Measurements from ENCODE around the gene NPIPB8.
"Not testable (repeated sequence)": the region's sequence is repeated elsewhere in the genome, so short reads cannot be mapped to it uniquely, and the experiment has no call there.

The NPIPB8 gene

DNA sequence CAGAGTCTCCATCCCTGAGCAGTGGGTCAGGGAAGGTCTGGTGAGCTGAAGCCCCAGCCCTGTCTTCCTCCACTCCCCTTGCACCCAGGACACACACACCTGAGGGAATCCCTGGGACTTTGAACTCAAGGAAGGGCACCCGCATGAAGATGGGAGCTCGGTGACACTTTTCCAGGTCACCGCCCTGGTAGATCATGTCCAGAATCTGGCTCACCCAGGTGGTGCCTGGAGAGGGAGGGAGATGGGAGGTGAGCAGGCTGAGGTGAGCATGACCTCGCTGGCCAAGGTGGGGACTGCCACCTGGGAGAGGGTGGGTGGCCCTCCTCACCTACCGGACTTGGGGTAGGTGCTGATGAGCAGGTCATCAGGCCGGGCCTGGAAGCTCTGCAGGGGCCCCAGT, 42.4 kb upstream of the NPIPB8 start:
- H3K9me3 ChIP-seq (ENCODE audit: control extremely low read depth in 1 of 5, control insufficient read depth in 4 of 5, insufficient read depth in 2 of 5, low read depth in 1 of 5, low read length in 4 of 5); DNase-seq; H3K27me3 ChIP-seq (replicated peaks in 2 of 5; ENCODE audit: control insufficient read depth in 4 of 5, insufficient read depth in 5 of 5, low read length in 4 of 5); H3K4me3 ChIP-seq (ENCODE audit: control insufficient read depth in 1 of 7, extremely low read depth in 1 of 7, insufficient read depth in 4 of 7, low read depth in 2 of 7, low read length in 6 of 7); POLR2A ChIA-PET; H3K27ac ChIP-seq (ENCODE audit: insufficient read depth in 1 of 2, low read depth in 1 of 2, low read length in 2 of 2, poor library complexity in 1 of 2, severe bottlenecking in 2 of 2): not testable (repeated sequence)
- Histone ChIP-seq H3K36me3 (ENCODE audit: control insufficient read depth in 4 of 4, insufficient read depth in 4 of 4, low read length in 3 of 4) (peaks cover 0 to 16% (median 9%) of the 10 kb centered on the region in 4 experiments), H3K4me1 (ENCODE audit: control extremely low read depth in 1 of 4, control insufficient read depth in 4 of 4, insufficient read depth in 4 of 4, low read length in 3 of 4) (peaks cover 0 to 22% (median 18%) of the 10 kb centered on the region in 4 experiments)
- CTCF ChIA-PET: interaction anchor here (1.7 to 1.8 kb wide), 2 partner anchors 9 to 22 kb away, joined by 4 to 5 read pairs; no protein-coding TSS in a partner anchor
- 100% methylated on average over 3 of the region's 6 CpGs for WGBS (ENCODE audit: insufficient coverage)

DNA sequence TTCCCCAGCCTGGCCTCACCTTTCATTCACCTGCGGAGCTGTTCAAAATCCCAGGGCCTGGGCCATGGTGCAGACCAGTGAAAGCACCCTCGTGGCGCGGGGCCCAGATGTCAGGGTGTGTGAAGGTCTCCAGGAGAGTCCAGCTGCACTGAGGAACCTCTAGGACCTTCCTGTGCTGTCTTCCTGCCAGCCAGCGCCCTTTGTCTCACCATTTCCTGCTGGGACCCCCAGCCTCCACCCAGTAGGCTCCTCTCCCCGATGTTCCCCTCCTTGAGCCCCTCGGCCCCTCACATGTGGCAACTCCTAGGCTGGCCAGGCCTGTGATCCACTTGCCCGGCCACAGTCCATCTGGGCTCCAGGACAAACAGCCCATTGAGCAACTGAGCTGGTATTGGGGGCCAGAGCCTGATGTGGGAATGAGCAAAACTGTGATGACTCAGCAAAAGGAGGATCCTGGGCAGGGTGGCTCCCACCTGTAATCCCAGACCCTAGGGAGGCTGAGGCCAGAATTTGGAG, 41.7 kb upstream of the NPIPB8 start:
- no peak overlapping the region for H3K4me3 ChIP-seq (ENCODE audit: control insufficient read depth in 1 of 7, extremely low read depth in 1 of 7, insufficient read depth in 4 of 7, low read depth in 2 of 7, low read length in 6 of 7)
- peak overlapping the region in 1 of 2 experiments; percentile 43 for H3K27ac ChIP-seq (ENCODE audit: insufficient read depth in 1 of 2, low read depth in 1 of 2, low read length in 2 of 2, poor library complexity in 1 of 2, severe bottlenecking in 2 of 2)
- H3K9me3 ChIP-seq (ENCODE audit: control extremely low read depth in 1 of 5, control insufficient read depth in 4 of 5, insufficient read depth in 2 of 5, low read depth in 1 of 5, low read length in 4 of 5): no peaks in the 10 kb centered on the region
- ChIA-PET CTCF (interaction anchor here (1.7 kb wide), 1 partner anchor 8 kb away, joined by 4 read pairs; no protein-coding TSS in a partner anchor), POLR2A (no interaction called here)
- H3K36me3 ChIP-seq (ENCODE audit: control insufficient read depth in 4 of 4, insufficient read depth in 4 of 4, low read length in 3 of 4): peaks cover 0 to 9% (median 4%) of the 10 kb centered on the region in 4 experiments
- H3K4me1 ChIP-seq (ENCODE audit: control extremely low read depth in 1 of 4, control insufficient read depth in 4 of 4, insufficient read depth in 4 of 4, low read length in 3 of 4): peaks cover 0 to 22% (median 18%) of the 10 kb centered on the region in 4 experiments
- no peaks in the 10 kb centered on the region for H3K27me3 ChIP-seq (replicated peaks in 2 of 5; ENCODE audit: control insufficient read depth in 4 of 5, insufficient read depth in 5 of 5, low read length in 4 of 5)
- 92% methylated on average over 2 of the region's 8 CpGs for WGBS (ENCODE audit: insufficient coverage)
- no peak for DNase-seq

DNA sequence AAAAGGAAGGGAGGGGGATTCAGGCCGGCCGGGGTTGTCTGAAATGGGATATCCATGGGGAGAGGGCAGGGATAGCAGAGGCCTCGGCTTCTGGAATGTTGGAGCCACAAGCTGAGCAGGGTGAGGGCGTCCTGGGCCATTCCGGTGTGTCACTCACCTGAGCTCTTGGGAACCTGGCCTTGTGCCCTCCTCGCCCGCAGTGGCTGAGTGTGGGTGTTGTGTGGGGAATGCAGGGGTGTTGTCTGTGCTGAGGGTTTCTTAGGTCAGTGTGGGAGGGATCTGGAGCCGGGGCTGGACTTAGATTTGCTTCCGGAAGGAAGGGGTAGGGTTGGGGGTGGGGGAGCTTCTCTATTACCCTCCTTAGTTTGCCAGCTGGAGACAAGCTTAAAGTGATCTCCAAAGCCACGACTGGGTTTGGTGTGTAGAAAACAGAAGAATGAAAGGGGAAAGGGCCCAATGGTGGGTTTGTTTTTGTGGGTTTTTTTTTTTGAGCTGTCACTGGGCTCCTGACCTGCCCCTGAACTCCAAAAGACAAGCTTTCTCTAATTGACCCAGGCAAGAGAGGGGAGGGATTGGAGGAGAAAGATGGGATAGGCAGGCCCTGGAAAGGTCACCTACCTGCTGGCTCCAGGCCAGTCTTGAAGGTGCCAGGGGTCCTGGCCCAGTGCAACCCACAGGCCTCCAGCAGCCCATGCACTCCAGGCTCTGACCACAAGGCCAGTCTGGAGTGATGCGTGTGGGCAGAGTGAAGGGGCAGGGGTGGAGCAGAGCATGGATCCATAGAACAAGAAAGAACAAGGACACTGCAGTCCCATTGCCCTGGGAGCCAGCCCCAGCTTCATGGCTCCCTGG, 40.8 kb upstream of the NPIPB8 start, which contains the start of gene SULT1A2:
Gene SULT1A2 (minus strand): TSS at position 211 of the 852 bp plus-strand sequence. CDS start 1,120 bp downstream, outside the sequence.
- POLR2A ChIA-PET: no interaction called here
- 67% methylated on average over 9 of the region's 11 CpGs for WGBS (ENCODE audit: insufficient coverage)
- Histone ChIP-seq H3K36me3 (ENCODE audit: control insufficient read depth in 4 of 4, insufficient read depth in 4 of 4, low read length in 3 of 4) (peaks cover 0 to 3% (median 2%) of the 10 kb centered on the region in 4 experiments), H3K27me3 (replicated peaks in 2 of 5; ENCODE audit: control insufficient read depth in 4 of 5, insufficient read depth in 5 of 5, low read length in 4 of 5) (no peaks in the 10 kb centered on the region), H3K4me1 (ENCODE audit: control extremely low read depth in 1 of 4, control insufficient read depth in 4 of 4, insufficient read depth in 4 of 4, low read length in 3 of 4) (peaks cover 0 to 22% (median 18%) of the 10 kb centered on the region in 4 experiments), H3K27ac (ENCODE audit: insufficient read depth in 1 of 2, low read depth in 1 of 2, low read length in 2 of 2, poor library complexity in 1 of 2, severe bottlenecking in 2 of 2) (peak within 1 kb of the TSS in 1 of 2 experiments; percentile 43), H3K9me3 (ENCODE audit: control extremely low read depth in 1 of 5, control insufficient read depth in 4 of 5, insufficient read depth in 2 of 5, low read depth in 1 of 5, low read length in 4 of 5) (no peaks in the 10 kb centered on the region), H3K4me3 (ENCODE audit: control insufficient read depth in 1 of 7, extremely low read depth in 1 of 7, insufficient read depth in 4 of 7, low read depth in 2 of 7, low read length in 6 of 7) (peak within 1 kb of the TSS in 2 of 7 experiments; percentile 14 to 38)
- DNase-seq: peak in 2 of 3 donors; percentile 25 to 44
- CTCF ChIA-PET: interaction anchor here (0.8 to 1.5 kb wide), 4 partner anchors 13 to 27 kb away, joined by 3 to 8 read pairs (median 4); partner anchors contain the start of gene SULT1A1

DNA sequence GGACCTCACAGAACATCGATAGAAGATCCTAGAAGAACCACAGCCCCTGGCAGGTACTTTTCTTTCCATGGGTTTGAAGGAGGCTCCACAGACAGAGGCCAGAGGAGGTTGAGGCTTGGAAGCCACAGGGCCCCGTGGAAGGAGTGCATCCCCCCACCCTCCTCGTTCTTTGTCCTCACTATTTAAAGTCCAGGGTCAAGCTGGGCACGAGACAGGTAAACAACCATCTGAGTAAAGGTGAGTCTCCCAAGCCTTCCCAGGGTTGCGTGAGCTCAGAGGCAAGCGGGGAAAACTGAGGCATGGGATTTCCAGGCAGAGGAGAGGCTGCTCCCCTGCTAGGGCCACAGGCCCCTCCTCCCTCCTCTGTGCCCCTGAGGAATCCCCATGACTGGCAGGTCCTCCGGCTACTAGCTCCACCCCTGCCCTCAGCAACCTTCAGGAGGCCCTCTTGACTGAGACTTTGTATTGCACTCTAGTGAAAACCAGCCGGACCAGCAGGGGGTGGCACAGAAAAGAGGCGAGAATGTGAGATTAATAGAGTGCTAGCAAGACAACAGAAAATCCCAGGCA, 40.1 kb upstream of the NPIPB8 start:
- ChIA-PET POLR2A (no interaction called here), CTCF (interaction anchor here (0.8 to 1.5 kb wide), 4 partner anchors 12 to 26 kb away, joined by 3 to 8 read pairs (median 4); partner anchors contain the start of gene SULT1A1)
- Histone ChIP-seq H3K27ac (ENCODE audit: insufficient read depth in 1 of 2, low read depth in 1 of 2, low read length in 2 of 2, poor library complexity in 1 of 2, severe bottlenecking in 2 of 2) (no peak overlapping the region), H3K4me1 (ENCODE audit: control extremely low read depth in 1 of 4, control insufficient read depth in 4 of 4, insufficient read depth in 4 of 4, low read length in 3 of 4) (peaks cover 0 to 22% (median 18%) of the 10 kb centered on the region in 4 experiments), H3K4me3 (ENCODE audit: control insufficient read depth in 1 of 7, extremely low read depth in 1 of 7, insufficient read depth in 4 of 7, low read depth in 2 of 7, low read length in 6 of 7) (peak overlapping the region in 1 of 7 experiments; percentile 14), H3K27me3 (replicated peaks in 2 of 5; ENCODE audit: control insufficient read depth in 4 of 5, insufficient read depth in 5 of 5, low read length in 4 of 5) (no peaks in the 10 kb centered on the region), H3K9me3 (ENCODE audit: control extremely low read depth in 1 of 5, control insufficient read depth in 4 of 5, insufficient read depth in 2 of 5, low read depth in 1 of 5, low read length in 4 of 5) (no peaks in the 10 kb centered on the region), H3K36me3 (ENCODE audit: control insufficient read depth in 4 of 4, insufficient read depth in 4 of 4, low read length in 3 of 4) (no peaks in the 10 kb centered on the region)
- WGBS (ENCODE audit: insufficient coverage): 74% methylated on average over 8 of the region's 9 CpGs
- DNase-seq: peak; percentile 36 to 77 (median 59)

DNA sequence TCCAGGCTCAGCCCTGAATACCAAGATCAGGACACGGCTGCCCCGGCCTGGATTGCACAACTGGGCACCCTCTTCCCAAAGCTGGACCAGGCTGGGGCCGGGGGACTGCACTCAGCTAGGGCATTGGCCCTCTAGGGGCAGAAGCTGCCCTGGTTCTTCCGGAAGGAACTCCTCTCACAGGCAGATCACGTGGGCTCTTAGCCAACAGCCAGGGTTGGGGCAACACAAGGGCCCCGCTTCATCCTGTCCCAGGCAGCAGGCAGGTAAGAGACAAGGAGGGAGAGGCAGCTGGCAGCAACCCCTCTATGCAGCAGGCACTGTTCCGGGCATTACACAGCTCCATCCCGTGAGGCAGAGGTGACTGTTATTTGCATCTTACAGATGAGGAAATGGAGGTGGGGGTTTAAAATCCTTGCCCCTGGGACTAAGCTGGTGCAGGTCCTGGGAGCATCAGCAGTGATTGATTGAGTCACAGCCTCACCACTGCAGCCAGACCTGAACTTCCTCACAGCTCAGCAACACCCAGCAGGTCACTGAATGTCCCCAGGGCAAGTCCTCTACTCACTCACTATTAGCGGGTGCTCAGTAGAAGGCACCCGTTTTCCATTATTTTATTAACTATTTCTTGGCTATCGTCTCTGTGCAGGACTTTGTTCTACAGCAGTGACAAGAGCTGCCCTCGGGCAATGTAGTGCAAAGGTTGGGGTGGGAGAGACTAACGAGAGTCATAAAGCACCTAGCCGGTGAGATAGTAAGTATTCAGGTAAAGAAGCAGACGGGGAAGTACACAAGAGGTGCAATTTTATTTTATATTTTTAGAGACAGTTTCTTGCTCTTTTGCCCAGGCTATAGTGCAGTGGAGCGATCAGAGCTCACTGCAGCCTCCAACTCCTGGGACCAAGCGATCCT, 38.2 kb upstream of the NPIPB8 start:
- WGBS (ENCODE audit: insufficient coverage): no CpG with 5 or more reads among the region's 17 CpGs
- H3K9me3 ChIP-seq (ENCODE audit: control extremely low read depth in 1 of 5, control insufficient read depth in 4 of 5, insufficient read depth in 2 of 5, low read depth in 1 of 5, low read length in 4 of 5); POLR2A ChIA-PET; CTCF ChIA-PET; H3K4me3 ChIP-seq (ENCODE audit: control insufficient read depth in 1 of 7, extremely low read depth in 1 of 7, insufficient read depth in 4 of 7, low read depth in 2 of 7, low read length in 6 of 7); H3K36me3 ChIP-seq (ENCODE audit: control insufficient read depth in 4 of 4, insufficient read depth in 4 of 4, low read length in 3 of 4); DNase-seq; H3K27me3 ChIP-seq (replicated peaks in 2 of 5; ENCODE audit: control insufficient read depth in 4 of 5, insufficient read depth in 5 of 5, low read length in 4 of 5); H3K27ac ChIP-seq (ENCODE audit: insufficient read depth in 1 of 2, low read depth in 1 of 2, low read length in 2 of 2, poor library complexity in 1 of 2, severe bottlenecking in 2 of 2): not testable (repeated sequence)
- H3K4me1 ChIP-seq (ENCODE audit: control extremely low read depth in 1 of 4, control insufficient read depth in 4 of 4, insufficient read depth in 4 of 4, low read length in 3 of 4): peaks cover 0 to 27% (median 18%) of the 10 kb centered on the region in 4 experiments

DNA sequence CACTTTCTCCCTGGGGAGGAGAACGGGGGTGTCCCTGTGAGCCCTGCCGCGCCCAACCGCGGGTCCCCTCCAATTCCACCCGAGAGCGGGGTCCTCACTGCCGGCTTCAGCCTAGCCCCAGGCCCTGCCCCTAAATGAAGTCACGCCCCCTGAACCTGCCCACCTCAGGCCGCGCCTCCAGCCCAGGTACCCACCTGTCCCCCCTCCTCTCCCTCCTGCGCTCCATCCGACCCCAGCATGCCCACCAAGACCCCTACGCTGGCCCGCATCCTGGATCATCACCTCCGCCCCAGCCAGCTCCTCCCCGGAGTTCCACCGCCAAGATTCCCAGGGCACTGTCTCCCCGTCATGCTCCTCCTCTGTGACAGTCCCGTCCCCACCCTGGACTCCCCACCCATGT, 36.9 kb upstream of the NPIPB8 start:
- POLR2A ChIA-PET; H3K36me3 ChIP-seq (ENCODE audit: control insufficient read depth in 4 of 4, insufficient read depth in 4 of 4, low read length in 3 of 4); CTCF ChIA-PET; H3K9me3 ChIP-seq (ENCODE audit: control extremely low read depth in 1 of 5, control insufficient read depth in 4 of 5, insufficient read depth in 2 of 5, low read depth in 1 of 5, low read length in 4 of 5); H3K27ac ChIP-seq (ENCODE audit: insufficient read depth in 1 of 2, low read depth in 1 of 2, low read length in 2 of 2, poor library complexity in 1 of 2, severe bottlenecking in 2 of 2); H3K27me3 ChIP-seq (replicated peaks in 2 of 5; ENCODE audit: control insufficient read depth in 4 of 5, insufficient read depth in 5 of 5, low read length in 4 of 5); H3K4me3 ChIP-seq (ENCODE audit: control insufficient read depth in 1 of 7, extremely low read depth in 1 of 7, insufficient read depth in 4 of 7, low read depth in 2 of 7, low read length in 6 of 7); DNase-seq: not testable (repeated sequence)
- peaks cover 0 to 27% (median 18%) of the 10 kb centered on the region in 4 experiments for H3K4me1 ChIP-seq (ENCODE audit: control extremely low read depth in 1 of 4, control insufficient read depth in 4 of 4, insufficient read depth in 4 of 4, low read length in 3 of 4)
- WGBS (ENCODE audit: insufficient coverage): 23% methylated on average over 4 of the region's 20 CpGs
